GM12875 (cell line): Measurements from ENCODE around the gene TEKT5.
A peak's percentile ranks its signal among the peaks of the same experiment; 100 is the strongest.
"Not testable (repeated sequence)": the region's sequence is repeated elsewhere in the genome, so short reads cannot be mapped to it uniquely, and the experiment has no call there.

ENCODE experiments used
- H3K4me3 ChIP-seq: one replicate; pipeline ENCODE4 v1.5.1; 2011; ENCODE audit warnings: low read depth, low read length, control low read depth
- TF ChIP-seq, protein P1 (sequence below): IDR thresholded peaks from 2 replicates; pipeline ENCODE4 v1.5.1; 2011; ENCODE audit warnings: low read depth, mild to moderate bottlenecking, control low read depth, inconsistent platforms, low read length, moderate library complexity, borderline replicate concordance; ENCODE audit not compliant: insufficient read depth

TEKT5 gene

DNA sequence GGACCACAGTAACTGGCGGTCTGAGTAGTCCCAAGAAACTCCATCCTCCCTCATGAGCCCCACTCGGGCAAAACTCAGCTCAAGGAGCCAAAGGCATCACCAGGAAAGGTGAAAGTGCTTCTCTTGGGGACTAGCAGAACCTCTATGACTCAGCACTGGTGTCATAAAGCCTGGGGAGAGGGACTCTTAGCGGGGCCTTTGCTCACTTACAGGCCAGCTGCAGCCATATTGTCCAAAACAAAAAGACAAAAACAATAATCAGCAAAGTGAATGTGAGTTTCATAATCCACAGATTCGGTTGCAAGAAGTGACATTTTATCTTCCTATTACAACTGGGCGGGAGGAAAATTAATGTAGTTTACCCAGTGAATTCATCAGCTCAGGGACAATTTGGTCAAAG, at the start of gene TEKT5:
Gene TEKT5 (minus strand): TSS at position 101 of the 400 bp plus-strand sequence. CDS start 57 bp downstream, at position 44.
- H3K4me3 ChIP-seq = no peak within 1 kb of the TSS
- TF ChIP-seq, protein P1, sequence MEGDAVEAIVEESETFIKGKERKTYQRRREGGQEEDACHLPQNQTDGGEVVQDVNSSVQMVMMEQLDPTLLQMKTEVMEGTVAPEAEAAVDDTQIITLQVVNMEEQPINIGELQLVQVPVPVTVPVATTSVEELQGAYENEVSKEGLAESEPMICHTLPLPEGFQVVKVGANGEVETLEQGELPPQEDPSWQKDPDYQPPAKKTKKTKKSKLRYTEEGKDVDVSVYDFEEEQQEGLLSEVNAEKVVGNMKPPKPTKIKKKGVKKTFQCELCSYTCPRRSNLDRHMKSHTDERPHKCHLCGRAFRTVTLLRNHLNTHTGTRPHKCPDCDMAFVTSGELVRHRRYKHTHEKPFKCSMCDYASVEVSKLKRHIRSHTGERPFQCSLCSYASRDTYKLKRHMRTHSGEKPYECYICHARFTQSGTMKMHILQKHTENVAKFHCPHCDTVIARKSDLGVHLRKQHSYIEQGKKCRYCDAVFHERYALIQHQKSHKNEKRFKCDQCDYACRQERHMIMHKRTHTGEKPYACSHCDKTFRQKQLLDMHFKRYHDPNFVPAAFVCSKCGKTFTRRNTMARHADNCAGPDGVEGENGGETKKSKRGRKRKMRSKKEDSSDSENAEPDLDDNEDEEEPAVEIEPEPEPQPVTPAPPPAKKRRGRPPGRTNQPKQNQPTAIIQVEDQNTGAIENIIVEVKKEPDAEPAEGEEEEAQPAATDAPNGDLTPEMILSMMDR = no peak

DNA sequence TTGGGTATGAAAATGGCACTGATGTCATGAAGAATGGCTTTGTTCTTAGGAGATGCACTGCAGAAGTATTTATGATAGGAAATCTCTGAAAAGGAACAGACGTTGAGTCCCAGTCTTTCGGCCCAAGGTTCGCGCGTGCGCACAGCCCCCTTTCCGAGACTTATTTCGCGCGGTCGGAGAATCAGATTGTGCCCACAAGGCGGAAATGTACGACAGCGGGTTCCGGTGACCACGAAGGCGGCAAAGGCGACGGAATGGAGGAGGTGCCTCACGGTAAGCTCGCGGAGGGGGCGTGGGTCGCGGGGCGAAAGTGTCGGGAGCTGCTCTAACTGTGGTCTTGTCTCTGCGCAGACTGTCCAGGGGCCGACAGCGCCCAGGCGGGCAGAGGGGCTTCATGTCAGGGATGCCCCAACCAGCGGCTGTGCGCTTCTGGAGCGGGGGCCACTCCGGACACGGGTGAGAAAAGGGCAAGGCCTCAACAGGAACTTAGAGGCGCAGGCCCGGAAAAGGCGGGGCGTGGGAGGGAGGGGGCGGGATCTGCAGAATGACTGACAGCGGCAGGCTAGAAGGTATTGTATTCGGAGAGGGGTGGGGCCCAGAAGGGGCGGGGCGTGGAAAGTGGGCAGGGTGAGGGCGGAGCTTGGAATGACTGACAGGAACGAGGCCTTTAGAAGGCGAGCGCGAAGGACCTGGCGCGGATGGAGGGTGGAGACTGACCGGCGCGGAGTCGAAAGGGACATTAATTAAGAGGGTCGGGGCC, 49.1 kb upstream of the TEKT5 start, which contains the start of gene NUBP1:
Gene NUBP1 (plus strand): TSS at position 233 of the 760 bp plus-strand sequence. CDS start 22 bp downstream, at position 255.
- H3K4me3 ChIP-seq = peak within 1 kb of the TSS; percentile 60
- TF ChIP-seq, protein P1 = no peak

DNA sequence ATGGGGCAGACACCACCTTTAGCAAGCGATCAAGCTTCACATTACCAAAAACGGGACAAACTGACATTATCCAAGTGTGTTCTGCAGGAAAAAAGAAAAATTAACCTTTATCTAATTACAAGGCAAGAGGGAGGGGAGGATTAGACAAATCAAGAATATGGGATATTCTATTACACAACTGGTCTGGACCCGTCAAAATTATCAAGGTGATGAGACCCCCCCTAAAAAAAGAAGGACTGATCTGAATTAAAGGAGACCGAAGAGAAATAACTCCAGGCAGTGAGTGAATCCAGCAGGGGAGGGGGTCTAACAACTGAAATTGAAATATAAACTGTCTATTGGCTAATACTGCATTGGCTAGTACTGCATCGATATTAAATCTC, 48.5 kb upstream of the TEKT5 start:
- no peak overlapping the region for H3K4me3 ChIP-seq
- TF ChIP-seq, protein P1 = no peak

DNA sequence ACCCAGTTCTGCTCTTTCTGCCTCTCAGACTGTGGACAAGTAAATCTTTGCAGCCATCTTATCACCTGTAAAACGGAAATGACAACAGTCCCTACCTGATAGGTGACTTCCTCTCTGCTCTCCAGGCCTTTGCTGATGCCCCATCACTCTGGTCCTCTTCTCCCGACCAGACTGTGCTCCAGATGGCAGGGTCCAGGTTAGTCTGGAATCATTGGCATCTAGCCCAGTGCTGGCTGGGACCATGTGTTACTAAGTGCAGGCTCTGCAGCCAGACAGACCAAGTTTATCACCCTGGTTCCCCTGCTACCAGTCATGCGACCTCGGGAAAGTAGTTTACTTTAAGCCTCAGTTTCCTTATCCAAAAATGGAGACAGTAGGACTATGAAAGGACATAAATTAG, 47.1 kb upstream of the TEKT5 start:
- H3K4me3 ChIP-seq = no peak overlapping the region
- TF ChIP-seq, protein P1 = no peak

DNA sequence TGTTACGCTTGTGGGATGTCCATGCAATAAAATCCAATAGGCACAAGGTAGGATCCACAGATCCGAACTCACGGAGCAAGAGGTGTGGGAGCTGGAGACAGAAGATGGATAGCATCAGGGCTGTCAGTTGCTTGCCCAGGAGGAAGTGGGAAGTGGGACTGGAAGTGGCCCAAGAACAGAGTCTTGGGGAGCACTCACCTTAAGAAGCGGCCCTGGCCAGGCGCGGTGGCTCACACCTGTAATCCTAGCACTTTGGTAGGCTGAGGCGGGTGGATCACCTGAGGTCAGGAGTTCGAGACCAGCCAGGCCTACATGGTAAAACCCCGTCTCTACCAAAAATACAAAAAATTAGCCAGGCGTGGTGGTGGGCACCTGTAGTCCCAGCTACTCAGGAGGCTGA, 46.5 kb upstream of the TEKT5 start:
- not testable (repeated sequence) for H3K4me3 ChIP-seq

DNA sequence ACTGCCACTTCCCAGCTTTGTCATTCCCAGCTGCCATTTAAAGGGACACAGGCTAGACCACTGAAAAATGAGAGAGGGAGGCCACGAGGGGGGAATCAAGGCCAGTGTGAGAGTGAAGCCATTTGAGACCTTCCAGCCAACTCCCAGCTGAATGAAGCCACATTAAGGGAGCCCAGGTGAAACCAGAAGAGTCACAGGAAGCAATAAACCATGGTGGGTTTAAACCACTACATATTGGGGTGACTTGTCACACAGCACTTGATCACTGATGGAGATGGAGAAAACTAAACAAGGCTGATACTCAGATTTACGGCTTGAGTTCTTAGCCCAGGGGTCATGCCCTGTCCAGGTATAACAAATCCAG, 46.1 kb upstream of the TEKT5 start:
- no peak overlapping the region for H3K4me3 ChIP-seq
- TF ChIP-seq, protein P1 = no peak

DNA sequence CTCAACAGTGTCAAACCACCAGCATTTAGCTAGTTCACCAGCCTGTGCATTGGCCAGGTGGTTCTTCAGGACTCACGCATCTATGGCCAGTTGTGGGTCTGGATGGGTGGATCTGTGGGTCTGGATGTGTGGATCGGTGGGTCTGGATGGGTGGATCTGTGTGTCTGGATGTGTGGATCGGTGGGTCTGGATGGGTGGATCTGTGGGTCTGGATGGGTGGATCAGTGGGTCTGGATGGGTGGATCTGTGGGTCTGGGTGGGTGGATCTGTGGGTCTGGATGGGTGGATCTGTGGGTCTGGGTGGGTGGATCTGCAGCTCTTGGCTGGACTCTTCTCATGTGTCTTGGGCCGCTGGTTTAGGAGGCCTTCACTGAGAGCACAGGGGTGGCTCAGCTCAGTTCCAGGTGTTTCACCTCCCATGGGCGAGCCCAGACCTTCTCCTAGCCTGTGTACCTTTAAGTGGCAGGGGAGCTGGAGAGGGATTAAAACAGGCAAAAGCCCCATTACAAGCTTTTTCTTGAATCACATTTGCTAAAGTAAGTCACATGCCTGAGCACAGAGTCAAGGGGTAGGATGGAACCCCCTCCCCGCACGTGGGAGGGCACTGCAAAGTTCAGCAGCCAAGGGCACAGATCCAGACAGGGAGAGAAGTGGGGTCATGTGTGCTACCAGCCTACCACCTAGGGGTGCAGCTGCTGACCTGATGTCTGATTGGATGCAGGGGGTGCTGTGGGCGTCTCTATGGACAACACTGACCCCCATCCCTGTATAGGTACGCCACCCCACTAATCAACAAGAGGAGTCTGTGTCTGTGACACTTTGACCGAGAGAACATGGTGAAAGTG, 45.5 kb upstream of the TEKT5 start:
- H3K4me3 ChIP-seq = no peak overlapping the region
- TF ChIP-seq, protein P1 = no peak
